Islet precursor cell (in vitro differentiated cells): ENCODE results near the gene IRF2.

Experiments
- DNase-seq: peaks from one replicate; pipeline ENCODE4 v3.0.0-alpha.2; 2018

The IRF2 gene

DNA sequence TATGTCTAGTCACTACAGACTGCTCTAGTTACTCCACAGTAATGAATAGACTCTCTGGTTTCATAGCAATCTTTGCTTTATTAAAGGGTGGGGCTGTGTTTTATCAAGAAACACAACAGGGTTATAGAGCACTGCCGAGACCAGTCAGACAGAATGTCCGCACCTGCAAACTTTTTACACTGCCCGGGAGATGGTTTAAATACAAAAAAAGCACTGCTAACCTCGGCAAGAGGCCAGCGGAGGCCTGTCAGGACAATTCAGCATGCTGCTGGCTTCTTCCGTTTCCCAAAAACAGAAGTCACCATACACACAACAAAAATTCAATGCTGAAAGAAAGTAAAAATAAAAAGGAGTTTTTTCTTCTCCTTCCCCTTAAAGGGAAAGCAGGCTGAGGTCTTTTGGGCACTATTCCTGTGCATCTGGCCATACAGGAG is 67.4 kb downstream of the IRF2 start:
- DNase-seq: no peak

DNA sequence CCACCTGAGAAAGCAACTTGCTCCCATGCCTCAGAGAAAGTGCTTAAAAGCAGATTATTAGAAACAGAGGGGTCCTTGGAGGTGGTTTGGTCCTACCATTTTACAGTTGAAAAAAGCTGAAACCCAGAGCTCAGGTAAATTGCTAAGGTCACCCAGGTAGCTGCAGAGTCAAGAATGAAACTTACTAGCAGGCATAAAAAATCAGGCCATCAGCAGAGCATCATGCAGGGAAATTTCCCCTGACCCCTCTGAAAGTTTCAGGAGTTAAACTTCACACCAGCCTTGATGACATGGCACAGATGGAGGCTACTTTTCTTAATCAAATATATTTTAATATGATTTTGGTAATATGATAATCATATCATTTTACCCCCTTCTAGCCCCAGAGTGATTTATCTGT is 70.3 kb downstream of the IRF2 start:
- DNase-seq: no peak

DNA sequence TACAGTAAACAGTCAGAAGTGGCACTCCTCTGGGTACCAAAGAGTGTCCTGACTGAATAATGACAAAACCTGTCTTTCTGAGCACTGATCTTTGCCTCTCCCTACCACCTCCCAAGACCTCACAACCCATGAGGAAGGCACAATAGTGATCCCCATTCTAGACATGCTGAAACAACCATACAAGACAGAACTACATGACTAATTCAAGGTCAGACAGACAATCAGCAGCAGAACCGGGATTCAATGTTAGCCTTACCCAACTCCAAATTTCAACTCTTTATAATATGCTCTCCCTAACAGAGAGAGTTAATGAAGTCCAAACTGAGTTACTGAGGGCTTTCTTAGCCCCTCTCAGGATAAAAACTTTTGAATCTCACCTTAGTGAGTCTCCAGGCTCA is 71.0 kb downstream of the IRF2 start:
- DNase-seq: no peak

DNA sequence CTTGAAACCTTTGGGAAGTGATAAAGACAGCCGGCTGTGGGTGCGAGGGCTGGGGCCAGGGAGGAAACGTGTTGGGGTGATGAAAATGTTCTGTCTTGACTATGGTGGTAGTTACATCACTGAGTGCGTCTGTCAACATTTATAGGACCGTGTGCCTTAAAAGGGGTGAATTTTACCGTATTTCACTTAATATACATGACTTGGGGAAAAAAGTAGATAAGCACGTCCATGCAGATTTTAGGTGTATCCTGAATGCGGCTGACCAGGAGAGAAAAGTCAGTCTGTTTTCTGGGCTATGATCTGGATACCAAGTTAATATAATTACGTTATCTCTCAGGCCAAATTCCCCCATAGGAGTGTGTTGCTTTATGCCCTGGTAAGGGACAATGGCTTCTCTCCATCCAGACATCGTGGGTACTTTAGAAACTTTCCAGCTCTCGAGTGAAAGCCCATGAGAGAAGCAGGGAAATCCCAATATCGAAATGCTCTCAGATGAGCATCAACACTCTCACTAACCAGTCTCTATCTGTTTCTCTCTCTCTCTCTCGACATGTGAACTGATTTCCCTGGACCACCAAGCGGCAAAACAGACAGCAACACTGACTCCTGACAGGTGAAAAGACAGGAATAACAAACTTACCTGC is 71.5 kb downstream of the IRF2 start:
- DNase-seq: no peak

DNA sequence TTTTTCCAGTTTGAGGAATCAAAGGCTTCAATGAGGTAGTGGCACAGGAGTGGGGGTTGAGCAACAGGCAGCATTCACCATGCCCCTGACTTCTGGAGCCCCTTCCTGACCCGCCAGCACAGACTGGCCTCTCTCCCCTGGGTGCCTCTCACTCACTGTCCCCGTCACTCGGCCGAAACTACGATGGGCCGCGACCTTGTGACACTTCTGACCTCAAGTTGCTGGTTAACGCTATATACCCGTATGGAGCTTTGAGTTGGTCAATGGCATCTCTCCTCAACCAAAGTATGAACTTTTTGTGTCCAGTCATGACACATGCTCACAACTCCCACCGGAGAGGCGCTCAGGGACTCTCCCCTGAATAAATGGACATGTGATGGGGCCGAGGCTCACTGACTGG is 72.1 kb downstream of the IRF2 start:
- no peak for DNase-seq

DNA sequence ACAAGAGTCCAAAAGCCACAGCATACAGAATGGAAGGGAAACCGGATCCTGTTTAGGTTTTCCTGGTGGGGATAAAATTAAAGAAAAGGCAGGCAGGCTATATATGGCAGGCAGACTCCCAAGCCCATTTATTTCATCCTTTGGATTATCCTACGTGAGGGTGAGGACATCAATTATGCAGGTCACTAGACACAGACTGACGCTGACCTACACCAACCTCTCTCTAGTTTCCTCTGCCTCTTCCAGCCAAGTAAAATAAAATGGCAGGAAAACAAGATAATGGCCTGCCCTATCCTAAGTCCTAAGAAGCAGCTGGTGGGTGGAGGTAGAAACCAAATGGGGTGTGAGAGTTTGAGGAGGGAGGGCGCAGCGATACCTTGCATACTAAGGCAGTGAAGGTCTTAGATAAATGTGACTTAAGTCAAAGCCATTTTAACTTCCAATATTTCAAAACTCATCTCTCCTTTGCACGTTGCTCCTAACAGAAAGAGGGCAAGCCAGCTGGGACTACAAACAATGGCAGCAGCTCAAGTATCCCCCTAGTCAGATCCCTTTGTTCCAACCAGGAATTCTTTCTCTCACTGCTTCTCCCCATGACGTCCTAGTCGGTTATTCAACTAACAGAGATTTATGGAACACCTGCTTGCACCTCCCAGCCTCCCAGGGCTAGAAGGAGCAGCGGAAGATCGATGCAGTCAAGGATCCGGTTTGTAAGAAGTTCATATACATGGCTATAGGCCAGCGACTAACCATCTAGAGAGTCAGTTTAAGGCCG is 72.8 kb downstream of the IRF2 start:
- no peak for DNase-seq

DNA sequence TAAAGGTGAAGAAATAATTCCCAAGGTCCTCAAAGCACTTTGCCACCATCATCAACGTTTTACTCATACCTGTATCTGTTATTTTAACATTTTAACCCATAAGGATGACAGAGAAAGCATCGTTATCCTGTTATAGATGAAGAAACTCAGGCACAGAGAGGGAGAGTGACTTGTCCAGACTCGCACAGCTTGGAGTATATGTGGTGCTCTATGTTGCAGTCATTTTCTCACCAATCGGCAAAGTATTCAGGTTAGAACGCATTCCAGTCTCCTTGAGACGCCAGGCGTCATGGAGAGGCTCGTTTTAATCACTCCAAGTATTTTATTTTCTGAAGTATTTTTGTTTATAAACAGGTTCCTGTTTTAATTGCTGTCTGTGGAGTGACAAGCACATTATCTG is 73.5 kb downstream of the IRF2 start:
- no peak for DNase-seq

DNA sequence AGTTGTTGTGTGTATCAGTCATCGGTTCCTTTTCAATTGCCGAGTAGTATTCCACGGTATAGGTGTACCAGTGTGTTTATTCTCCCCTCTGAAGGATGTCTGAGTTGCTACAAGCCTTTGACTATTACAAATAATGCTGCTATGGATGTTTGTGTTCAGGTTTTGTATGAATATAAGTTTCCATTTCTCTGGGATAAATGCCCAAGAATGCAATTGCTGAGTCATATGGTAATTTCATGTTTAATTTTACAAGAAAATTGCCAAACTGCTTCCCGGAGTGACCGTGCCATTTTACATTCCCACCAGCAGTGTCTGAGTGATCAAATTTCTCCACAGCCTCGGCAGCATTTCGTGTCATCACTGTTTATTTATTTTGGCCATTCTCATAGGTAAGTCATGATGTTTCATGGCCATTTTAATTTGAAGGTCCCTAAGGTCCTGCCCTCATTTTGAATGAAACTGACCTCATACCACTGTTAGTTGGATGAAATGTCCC is 73.9 kb downstream of the IRF2 start:
- DNase-seq: no peak

DNA sequence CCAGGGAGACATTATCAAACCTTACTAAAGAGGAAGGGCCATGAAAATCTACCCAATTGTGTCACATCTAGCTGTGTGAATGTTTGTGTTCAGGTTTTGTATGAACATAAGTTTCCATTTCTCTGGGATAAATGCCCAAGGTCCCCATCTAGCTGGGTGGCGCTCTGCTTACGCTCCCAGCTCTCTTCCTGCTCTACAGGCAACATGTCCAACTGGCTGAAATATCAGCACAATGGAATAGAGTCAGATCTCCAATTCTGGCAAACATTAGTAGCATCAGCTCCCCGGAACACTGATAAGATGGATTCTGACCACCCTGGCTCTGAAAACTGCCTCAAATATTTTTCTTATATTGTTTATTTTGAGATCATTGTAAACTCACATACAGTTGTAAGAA is 74.8 kb downstream of the IRF2 start:
- DNase-seq: no peak

DNA sequence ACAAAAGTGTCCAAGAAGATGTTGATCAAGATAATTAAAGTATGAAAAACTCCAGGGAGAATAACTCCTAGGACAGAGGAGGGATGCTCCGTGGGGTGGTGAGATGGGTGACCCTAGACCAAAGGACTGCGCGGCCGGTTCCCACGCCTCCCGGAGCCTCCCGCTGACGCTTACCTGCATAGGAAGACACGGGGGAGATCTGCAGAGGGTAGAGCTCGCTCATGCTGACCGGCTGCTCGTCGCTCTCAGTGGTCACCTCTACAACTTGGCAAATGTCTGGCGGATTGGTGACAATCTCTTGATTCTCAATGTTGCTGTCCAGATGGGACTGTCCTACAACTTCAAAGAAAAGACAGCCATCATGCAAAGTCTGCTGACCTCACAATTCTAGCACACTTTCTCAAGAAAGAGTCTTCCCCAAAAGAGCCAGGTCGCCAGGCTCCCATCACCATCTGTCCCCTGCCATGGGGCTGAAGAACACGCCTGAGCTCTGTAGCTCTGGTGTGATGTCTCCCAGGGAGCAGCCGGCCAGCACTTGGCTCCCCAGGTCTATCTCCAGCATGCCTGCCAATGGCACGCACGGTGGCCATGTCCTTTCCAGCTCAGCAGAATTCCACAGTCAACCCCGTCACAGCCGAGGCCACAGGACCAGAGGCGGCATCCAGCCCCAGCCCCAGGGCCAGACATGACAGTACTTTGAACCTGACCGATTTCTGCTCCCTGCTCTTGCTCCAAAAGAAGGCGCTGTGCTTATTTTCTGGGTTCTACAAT is 75.4 kb downstream of the IRF2 start:
- DNase-seq: no peak

DNA sequence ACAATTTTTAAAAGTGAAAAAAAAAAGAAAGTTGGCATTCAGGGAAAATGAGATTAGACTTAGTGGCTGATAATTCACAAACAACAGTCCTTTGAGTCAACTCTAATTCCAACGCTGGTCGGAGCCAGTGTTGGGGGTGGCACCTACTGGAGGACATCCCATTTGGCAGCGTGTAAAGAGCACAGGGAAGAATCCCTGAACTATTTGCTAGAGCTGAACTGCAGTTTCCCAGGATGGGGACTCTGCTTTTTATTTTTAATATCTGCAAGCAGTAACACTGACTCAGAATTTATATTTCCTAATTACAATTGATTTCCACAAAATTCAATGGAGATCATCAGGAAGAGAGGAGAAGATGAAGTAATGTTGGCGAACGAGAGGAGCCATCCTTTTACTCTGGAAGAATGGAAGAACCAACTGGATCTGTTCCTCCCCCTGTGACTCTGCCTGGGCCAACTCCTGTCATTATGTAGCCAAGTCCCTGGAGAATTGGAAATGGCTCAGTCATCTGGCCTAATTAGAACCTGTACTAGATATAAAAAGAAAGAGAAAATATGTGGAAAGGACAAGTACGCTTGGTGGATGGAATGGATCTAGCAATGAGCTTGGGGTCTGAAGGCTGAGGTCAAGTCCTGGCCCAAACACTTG is 76.7 kb downstream of the IRF2 start:
- DNase-seq: no peak

DNA sequence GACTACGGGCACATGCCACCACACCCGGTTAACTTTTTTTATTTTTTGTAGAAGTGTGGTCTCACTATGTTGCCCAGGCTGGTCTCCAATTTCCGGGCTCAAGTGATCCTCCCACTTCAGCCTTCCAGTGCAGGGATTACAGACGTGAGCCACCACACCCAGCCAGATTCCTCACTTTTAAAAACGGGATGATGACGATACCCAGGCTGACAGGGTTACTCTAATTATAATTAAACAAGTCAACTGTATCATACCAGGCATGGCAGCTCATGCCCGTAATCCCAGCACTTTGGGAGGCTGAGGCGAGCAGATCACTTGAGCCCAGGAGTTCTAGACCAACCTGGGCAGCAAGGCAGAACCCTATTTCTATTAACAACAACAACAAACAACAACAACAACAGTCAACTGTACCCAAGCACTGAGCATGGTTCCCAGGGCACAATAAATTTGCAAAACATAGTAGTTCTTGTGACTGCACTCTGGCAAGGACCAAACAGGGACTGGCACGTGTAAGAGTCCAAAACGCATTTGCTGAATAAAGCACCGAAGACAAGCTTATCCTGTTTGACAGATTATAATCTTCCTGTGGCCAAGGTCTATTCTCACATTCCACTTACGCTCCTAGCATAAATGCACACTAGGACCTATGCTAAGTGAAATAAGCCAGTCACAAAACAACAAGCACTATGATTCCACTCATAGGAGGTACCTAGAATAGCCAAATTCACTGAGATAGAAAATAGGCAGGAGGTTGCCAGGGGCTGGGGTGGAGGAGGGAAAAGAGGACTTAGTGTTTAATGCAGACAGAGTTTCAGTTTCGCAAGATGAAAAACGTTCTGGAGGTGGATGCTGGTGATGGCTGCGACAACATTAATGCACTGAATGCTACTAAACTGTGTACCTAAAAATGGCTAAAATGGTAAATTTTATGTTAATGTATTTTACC is 77.5 kb downstream of the IRF2 start:
- no peak for DNase-seq

DNA sequence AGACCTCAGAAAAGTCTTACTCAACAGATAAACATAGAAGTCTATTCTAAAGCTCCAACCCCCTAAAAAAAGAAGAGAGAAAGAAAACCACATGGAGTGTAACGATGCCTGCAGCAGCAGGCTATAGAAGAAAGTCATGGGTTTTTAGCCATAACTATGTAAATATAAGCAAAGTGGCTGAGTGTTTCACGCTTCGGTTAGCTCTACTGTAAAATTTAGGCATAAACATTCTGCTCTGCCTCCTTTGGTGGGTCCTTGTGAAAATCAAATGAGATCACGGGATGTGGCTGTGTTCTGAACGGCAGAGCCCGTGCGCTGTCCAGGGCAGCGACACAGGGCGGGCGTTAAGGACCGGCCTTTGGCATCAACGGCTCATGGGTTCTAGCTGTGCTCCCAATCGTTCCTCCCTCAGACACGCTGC is 78.4 kb downstream of the IRF2 start:
- no peak for DNase-seq

DNA sequence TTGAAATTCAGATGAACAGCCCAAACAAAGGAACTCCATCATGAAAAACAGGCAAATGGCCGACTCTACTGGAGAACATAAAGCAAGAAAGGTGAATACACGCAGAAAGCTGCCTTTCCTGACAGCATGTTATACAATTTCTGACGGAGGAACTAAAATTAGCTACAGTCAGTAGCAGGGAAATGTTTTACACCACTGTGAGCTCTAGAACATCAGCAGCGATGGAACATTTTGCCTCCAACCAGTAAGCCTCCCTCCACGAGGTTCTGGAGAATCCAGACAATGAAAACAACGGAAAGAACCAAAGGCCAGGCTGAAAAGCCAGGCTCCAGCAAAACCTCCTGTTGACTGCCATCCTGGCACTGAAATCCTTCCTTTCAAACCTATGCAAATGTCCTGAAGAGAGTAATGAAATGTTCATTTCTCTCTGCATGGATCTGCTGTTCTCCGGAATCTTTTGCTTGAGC is 78.9 kb downstream of the IRF2 start:
- DNase-seq: no peak

DNA sequence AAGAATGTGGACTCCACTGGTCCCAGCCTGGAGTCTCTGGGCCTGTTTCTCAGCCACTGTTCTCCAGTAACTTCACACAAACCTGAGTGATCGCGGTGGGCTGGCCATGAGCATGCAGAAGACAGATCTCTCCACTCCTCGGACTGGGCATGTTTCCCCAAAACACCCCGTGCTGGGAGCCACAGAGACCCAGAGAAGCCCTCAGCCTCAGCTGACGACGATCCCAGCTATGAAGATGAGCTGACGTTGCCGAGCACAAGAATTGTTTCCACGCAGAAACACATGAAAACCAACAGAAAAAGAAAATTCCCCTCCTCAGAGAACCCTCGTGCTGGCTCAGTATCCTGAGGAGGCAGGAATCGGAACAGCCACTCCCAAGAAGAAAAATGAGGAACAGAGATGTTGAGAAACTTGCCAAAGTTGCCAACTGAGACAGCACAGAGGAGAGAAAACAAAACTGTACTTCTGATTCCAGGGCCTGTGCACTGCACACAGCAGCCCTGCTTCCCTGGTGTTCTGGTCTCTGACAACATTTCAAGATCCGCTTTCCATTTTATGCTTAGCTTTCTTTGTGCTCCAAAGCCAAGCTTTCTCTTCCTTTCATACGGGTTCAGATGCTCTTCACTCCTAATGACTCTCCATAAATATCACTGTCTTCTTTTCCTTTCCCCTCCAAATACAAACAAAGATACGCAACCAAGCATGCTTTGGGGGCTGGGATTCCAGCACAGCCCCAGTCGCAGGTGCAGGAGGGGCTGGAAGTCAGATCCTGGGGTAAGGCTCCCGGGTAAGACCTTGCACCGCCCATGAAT is 81.4 kb downstream of the IRF2 start:
- DNase-seq: no peak

DNA sequence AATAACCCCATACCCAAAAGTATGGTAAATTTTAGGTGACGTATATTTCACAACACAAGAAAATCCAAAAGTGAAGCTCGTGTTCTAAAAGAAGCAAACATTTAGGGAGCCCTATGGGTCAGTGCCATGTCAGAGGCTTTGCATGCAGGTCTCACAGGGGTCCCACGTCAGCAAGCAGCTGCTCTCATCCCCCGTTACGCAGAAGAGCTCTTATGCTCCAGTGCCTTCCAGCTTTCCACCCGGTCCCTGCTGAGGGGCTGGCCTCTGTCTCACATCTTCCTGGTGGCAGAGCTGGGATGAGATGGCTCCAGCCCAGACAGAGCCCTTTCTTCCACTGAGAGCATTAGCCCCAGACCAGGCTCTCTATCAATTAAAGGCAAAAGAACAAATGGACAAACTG is 82.0 kb downstream of the IRF2 start:
- no peak for DNase-seq

DNA sequence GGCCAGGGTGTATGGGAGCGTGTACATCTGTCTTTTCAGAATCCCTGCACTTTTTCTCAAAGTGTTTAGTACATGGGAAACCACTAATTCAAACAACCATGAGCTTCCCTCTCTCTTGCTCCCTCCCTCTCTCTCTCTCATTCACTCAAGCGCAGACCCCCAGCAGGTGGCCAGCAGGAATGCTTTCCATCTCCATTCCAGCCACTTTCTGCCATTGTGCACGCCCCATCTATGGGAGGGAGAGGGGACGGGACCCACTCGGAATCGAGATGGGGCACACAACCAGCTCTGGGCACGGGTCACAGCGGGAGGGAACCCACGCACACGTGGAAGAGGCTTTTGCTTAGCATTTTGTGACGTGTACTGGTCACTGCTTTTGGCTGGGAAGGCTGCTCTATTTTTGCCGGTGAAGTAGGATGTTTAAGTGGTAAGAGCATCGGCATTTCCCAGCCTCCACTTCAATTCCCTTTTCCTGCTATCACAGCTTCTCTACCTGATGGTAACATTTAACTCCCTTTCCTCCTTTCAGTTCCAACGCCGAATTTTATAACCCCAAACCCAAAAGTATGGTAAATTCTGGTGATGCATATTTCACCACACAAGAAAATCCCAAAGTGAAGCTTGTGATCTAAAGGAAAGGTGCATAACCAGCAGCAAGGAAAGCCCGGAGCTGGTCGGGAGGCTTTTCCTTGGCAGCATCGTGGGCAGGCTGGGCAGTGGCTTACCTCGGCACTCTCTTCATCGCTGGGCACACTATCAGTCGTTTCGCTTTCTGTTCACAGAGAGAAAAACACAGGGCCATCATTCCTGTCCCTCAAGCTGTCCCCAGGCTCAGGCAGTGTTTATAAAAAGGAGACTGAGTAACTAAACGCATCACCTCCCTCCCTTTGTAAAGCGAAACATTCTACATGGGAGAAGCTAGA is 84.1 kb downstream of the IRF2 start:
- DNase-seq: no peak

DNA sequence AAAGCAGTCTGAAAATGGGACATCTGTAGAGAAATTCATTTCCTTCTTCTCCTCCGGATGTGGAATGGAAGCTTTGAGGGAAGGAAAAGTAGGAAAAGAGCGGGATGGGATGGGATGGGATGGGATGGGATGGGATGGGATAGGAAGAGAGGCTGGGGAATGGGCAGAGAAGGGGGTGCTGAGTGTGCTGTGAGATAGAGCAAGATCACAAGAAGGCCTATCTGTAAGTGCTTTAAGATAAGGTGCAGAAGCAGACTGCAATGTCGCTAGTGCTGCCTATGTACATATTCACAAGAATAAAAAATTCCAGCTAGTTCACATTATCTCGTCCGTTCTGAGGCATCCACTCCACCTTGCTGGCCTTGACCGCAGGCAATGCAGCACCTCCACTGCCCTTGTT is 86.2 kb downstream of the IRF2 start:
- DNase-seq: no peak

DNA sequence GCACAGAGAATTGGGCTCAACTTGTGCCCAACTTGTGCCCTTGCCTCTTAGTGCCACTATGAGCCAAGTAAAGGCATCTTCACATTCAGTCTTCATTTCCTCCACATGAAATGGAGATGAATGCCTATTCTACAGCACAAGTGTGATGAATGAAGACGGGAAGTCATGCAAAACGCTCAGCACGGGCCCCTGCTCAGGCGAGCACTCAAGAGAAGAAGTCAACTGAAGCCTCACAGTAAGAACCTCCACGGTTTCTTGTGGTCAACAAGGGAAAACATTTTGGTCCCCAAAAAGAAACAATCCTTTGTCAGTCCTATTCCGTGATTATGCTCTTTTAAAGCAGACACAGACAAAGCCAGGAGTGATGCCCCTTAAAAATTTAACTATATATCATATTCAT is 87.0 kb downstream of the IRF2 start:
- DNase-seq: no peak

DNA sequence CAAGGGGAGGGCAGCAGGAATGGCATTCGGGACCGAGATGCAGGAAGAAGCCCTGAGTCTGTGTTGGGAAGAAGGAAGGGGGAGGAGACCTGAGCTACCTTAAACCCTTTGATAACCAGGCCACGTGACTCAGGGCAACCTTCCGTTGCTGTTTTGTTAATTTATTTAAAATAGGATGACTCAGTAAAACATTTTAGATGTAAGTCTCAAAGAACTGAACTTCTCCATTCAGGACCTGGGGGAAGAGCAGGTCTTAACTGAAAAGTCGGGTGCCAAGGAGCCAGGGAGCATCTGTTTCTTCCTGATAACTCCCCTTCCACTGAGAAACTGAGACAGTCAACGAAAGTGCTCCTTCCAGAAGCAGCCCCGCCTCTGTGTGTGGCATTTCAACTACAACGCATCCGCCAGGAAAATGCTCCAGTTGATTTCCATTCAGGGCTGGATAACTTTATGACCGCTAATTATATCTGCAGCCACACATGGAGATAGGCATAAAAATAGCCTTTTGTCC is 88.0 kb downstream of the IRF2 start:
- no peak for DNase-seq
